H1 (cell line): ENCODE data around the gene YPEL2. TPM values are rescaled to one million over a fixed set of nuclear protein-coding genes. Genes with fewer than 3 reads are reported as not detected.

Source experiments
- CTCF ChIA-PET: fragments of 300-600 bp; sonication (Branson Sonifier 250); formaldehyde crosslinking; loops from one replicate; lab custom pipeline; 2021; ENCODE audit not compliant: partially characterized antibody; lab: Charles Lee
- POLR2A ChIA-PET: fragments of 300-600 bp; sonication (Branson Sonifier 250); formaldehyde crosslinking; loops from one replicate; lab custom pipeline; 2021; ENCODE audit warnings: inconsistent platforms; ENCODE audit not compliant: partially characterized antibody; lab: Charles Lee
- DNase-seq, 2 experiments: peaks; one replicate each; pipeline versions ENCODE4 v3.0.0 to v3.0.0-alpha.2; 2010 to 2022; ENCODE audit warnings: low spot score in 2 of 2, low read depth in 1 of 2, mixed read lengths in 1 of 2
- FAIRE-seq: peaks from 2 replicates; lab custom pipeline; 2011; peaks lifted over from hg19 to GRCh38; lab: Jason Lieb, UNC
- H2AFZ ChIP-seq: 2 replicates; pipeline ENCODE4 v1.8.1; 2012; ENCODE audit warnings: low read length, inconsistent platforms
- H2AK5ac ChIP-seq: 2 replicates; pipeline ENCODE4 v1.6.1; 2013; ENCODE audit warnings: low read depth, low read length
- H2BK120ac ChIP-seq: replicated peaks from 2 replicates; pipeline ENCODE3; 2013; ENCODE audit warnings: low read depth, low read length, inconsistent platforms
- H2BK12ac ChIP-seq: 2 replicates; pipeline ENCODE4 v1.6.1; 2013; ENCODE audit warnings: low read depth, low read length
- H2BK15ac ChIP-seq: 2 replicates; pipeline ENCODE4 v1.6.1; 2013; ENCODE audit warnings: low read length
- H2BK20ac ChIP-seq: 2 replicates; pipeline ENCODE4 v1.6.1; 2013; ENCODE audit warnings: low read length
- H2BK5ac ChIP-seq: 2 replicates; pipeline ENCODE4 v1.6.1; 2013; ENCODE audit warnings: low read depth, low read length
- H3K14ac ChIP-seq: 2 replicates; pipeline ENCODE4 v1.6.1; 2013; ENCODE audit warnings: inconsistent platforms; ENCODE audit not compliant: insufficient read length
- H3K18ac ChIP-seq: 2 replicates; pipeline ENCODE4 v1.6.1; 2013; ENCODE audit warnings: low read length; ENCODE audit errors: extremely low read depth
- H3K23ac ChIP-seq: 2 replicates; pipeline ENCODE4 v1.6.1; 2013; ENCODE audit warnings: inconsistent platforms; ENCODE audit not compliant: insufficient read length
- H3K23me2 ChIP-seq: 2 replicates; pipeline ENCODE4 v1.6.1; 2013; ENCODE audit warnings: low read depth, low read length
- H3K27ac ChIP-seq: 2 replicates; pipeline ENCODE4 v1.6.1; 2011; ENCODE audit warnings: low read depth, low read length, inconsistent platforms
- H3K27me3 ChIP-seq, 4 experiments: replicated peaks in 1 of 4; 1 replicate in 1 of 4; 2 replicates in 3 of 4; pipeline versions ENCODE4 v1.6.1 to v1.8.1; 2011 to 2013; ENCODE audit warnings: low read length in 3 of 4, mild to moderate bottlenecking in 3 of 4, inconsistent platforms in 2 of 4, mixed read lengths in 2 of 4, moderate library complexity in 1 of 4; ENCODE audit not compliant: control insufficient read depth in 3 of 4, insufficient read depth in 3 of 4; ENCODE audit errors: extremely low read depth in 1 of 4
- H3K36me3 ChIP-seq, 4 experiments: 2 replicates each; pipeline versions ENCODE4 v1.6.1 to v1.8.1; 2011 to 2013; ENCODE audit warnings: mild to moderate bottlenecking in 4 of 4, low read length in 3 of 4, moderate library complexity in 2 of 4, control low read depth in 1 of 4, inconsistent platforms in 1 of 4; ENCODE audit not compliant: insufficient read depth in 4 of 4, control insufficient read depth in 2 of 4
- H3K4ac ChIP-seq: replicated peaks from 2 replicates; pipeline ENCODE3; 2013; ENCODE audit warnings: low read length, low read depth, mixed read lengths, inconsistent platforms; ENCODE audit not compliant: insufficient read length
- H3K4me1 ChIP-seq, 4 experiments: replicated peaks in 1 of 4; 1 replicate in 1 of 4; 2 replicates in 3 of 4; pipeline versions ENCODE4 v1.6.1 to v1.8.1; 2011 to 2013; ENCODE audit warnings: low read length in 3 of 4, inconsistent platforms in 2 of 4, mixed read lengths in 1 of 4; ENCODE audit not compliant: insufficient read depth in 4 of 4, control insufficient read depth in 3 of 4
- H3K4me2 ChIP-seq, 2 experiments: 2 replicates each; pipeline versions ENCODE4 v1.6.1 to v1.8.1; 2011 to 2013; ENCODE audit warnings: low read depth in 2 of 2, low read length in 2 of 2, control low read depth in 1 of 2, inconsistent platforms in 1 of 2, mild to moderate bottlenecking in 1 of 2; ENCODE audit not compliant: insufficient read depth in 1 of 2
- H3K4me3 ChIP-seq, 4 experiments: fragments of 200-600, 300-600 bp in 1 of 4; sonication (generic), shearing (Covaris generic), sonication (Bioruptor Twin) in 1 of 4; 2 replicates each; pipeline versions ENCODE4 v1.5.1 to v1.8.1; 2011 to 2016; ENCODE audit warnings: low read length in 4 of 4, low read depth in 3 of 4, control low read depth in 2 of 4, inconsistent platforms in 2 of 4, mild to moderate bottlenecking in 2 of 4, mixed read lengths in 1 of 4, moderate library complexity in 1 of 4; ENCODE audit not compliant: insufficient read depth in 2 of 4; ENCODE audit errors: extremely low read depth in 1 of 4
- H3K56ac ChIP-seq: replicated peaks from 2 replicates; pipeline ENCODE3; 2013; ENCODE audit warnings: low read depth, mild to moderate bottlenecking, mixed read lengths, low read length, inconsistent platforms; ENCODE audit not compliant: insufficient read length
- H3K79me1 ChIP-seq: 2 replicates; pipeline ENCODE4 v1.6.1; 2013; ENCODE audit warnings: low read depth, low read length, control low read depth
- H3K79me2 ChIP-seq, 2 experiments: 2 replicates each; pipeline versions ENCODE4 v1.6.1 to v1.8.1; 2012 to 2013; ENCODE audit warnings: low read length in 2 of 2, mild to moderate bottlenecking in 2 of 2, inconsistent platforms in 1 of 2; ENCODE audit not compliant: insufficient read depth in 2 of 2, control insufficient read depth in 1 of 2
- H3K9ac ChIP-seq, 4 experiments: replicated peaks in 1 of 4; 1 replicate in 1 of 4; 2 replicates in 3 of 4; pipeline versions ENCODE4 v1.6.1 to v1.8.1; 2011 to 2013; ENCODE audit warnings: low read depth in 3 of 4, low read length in 3 of 4, control low read depth in 2 of 4, mild to moderate bottlenecking in 2 of 4, moderate library complexity in 2 of 4, inconsistent platforms in 1 of 4; ENCODE audit errors: extremely low read depth in 1 of 4
- H3K9me3 ChIP-seq, 2 experiments: 2 replicates each; pipeline versions ENCODE4 v1.6.1 to v1.8.1; 2012 to 2013; ENCODE audit warnings: mild to moderate bottlenecking in 2 of 2, moderate library complexity in 2 of 2, control low read depth in 1 of 2, inconsistent platforms in 1 of 2, low read depth in 1 of 2, low read length in 1 of 2, mixed read lengths in 1 of 2; ENCODE audit not compliant: insufficient read depth in 2 of 2
- H4K20me1 ChIP-seq, 2 experiments: replicated peaks in 1 of 2; 2 replicates each; pipeline versions ENCODE3 to v1.8.1; 2011 to 2013; ENCODE audit warnings: inconsistent platforms in 2 of 2, low read length in 2 of 2, mild to moderate bottlenecking in 1 of 2; ENCODE audit not compliant: insufficient read depth in 2 of 2, control insufficient read depth in 1 of 2
- H4K5ac ChIP-seq: 2 replicates; pipeline ENCODE4 v1.6.1; 2013; ENCODE audit warnings: low read length, low read depth, mixed read lengths, inconsistent platforms; ENCODE audit not compliant: insufficient read length
- H4K8ac ChIP-seq: 2 replicates; pipeline ENCODE4 v1.8.0; 2013; ENCODE audit warnings: mild to moderate bottlenecking, moderate library complexity, low read length, inconsistent platforms; ENCODE audit not compliant: insufficient read depth; ENCODE audit errors: extremely low read depth
- H4K91ac ChIP-seq: replicated peaks from 2 replicates; pipeline ENCODE3; 2013; ENCODE audit warnings: low read length, mixed read lengths, inconsistent platforms; ENCODE audit not compliant: insufficient read length
- BACH1 ChIP-seq: IDR thresholded peaks from 2 replicates; pipeline ENCODE4 v1.6.1; 2012; ENCODE audit warnings: low read length, improper control_type of control experiment
- CTBP2 ChIP-seq: IDR thresholded peaks from 2 replicates; pipeline ENCODE4 v1.7.0; 2011; ENCODE audit warnings: borderline replicate concordance, mild to moderate bottlenecking, moderate library complexity, mixed read lengths, low read length; ENCODE audit not compliant: insufficient read depth, insufficient read length
- E2F6 ChIP-seq: IDR thresholded peaks from 2 replicates; pipeline ENCODE4 v1.6.1; 2012; ENCODE audit warnings: inconsistent platforms
- EP300 ChIP-seq, 2 experiments: IDR thresholded peaks; 1 replicate in 1 of 2; 2 replicates in 1 of 2; pipeline ENCODE4 v1.6.1; 2011 to 2012; ENCODE audit warnings: low read depth in 2 of 2, low read length in 2 of 2, mild to moderate bottlenecking in 2 of 2, borderline replicate concordance in 1 of 2, inconsistent platforms in 1 of 2, moderate library complexity in 1 of 2
- HDAC6 ChIP-seq: IDR thresholded peaks from one replicate; pipeline ENCODE4 v1.7.1; 2012; ENCODE audit warnings: low read depth, mild to moderate bottlenecking, inconsistent platforms, low read length, moderate library complexity
- MAFK ChIP-seq: IDR thresholded peaks from 2 replicates; pipeline ENCODE4 v1.6.1; 2012; ENCODE audit warnings: low read depth, mild to moderate bottlenecking, improper control_type of control experiment, low read length
- SAP30 ChIP-seq: fragments of 300-600 bp; sonication (generic); IDR thresholded peaks from 2 replicates; pipeline ENCODE4 v1.7.1; 2012; ENCODE audit warnings: low read length, moderate library complexity, mild to moderate bottlenecking, inconsistent platforms; ENCODE audit not compliant: insufficient read depth, insufficient replicate concordance
- TAF1 ChIP-seq: IDR thresholded peaks from 2 replicates; pipeline ENCODE4 v1.6.1; 2011; ENCODE audit warnings: mild to moderate bottlenecking, low read depth, low read length
- WGBS, 2 experiments: shearing (Covaris generic) in 1 of 2; methylation state at CpG; one replicate each; pipeline versions ENCODE4 v1.1.6 to v1.1.7; 2013 to 2015; ENCODE audit warnings: low lambda C conversion rate in 2 of 2, mixed read lengths in 2 of 2, inconsistent platforms in 1 of 2, low coverage in 1 of 2, missing lambda C conversion rate in 1 of 2; ENCODE audit not compliant: insufficient replicate concordance in 2 of 2, insufficient coverage in 1 of 2, insufficient read length in 1 of 2; ENCODE audit errors: extremely low coverage in 1 of 2, missing lambda C conversion rate in 1 of 2; 5-methylcytosine and 5-hydroxymethylcytosine counted together
- polyA plus RNA-seq, 7 experiments: library from polyadenylated mRNA; depleted of rRNA in 3 of 7; stranded (reverse) in 5 of 7; unstranded in 2 of 7; fragments of >200 nt in 5 of 7; fragments of 200-250 nt in 2 of 7; gene quantifications; 1 replicate in 5 of 7; 2 replicates in 1 of 7; 4 replicates in 1 of 7; pipeline versions ENCODE4 v1.2.1 to v1.2.3, GENCODE V29; 2011 to 2013; ENCODE audit warnings: missing spikeins in 2 of 7, mixed read lengths in 2 of 7
- total RNA-seq: library from RNA; stranded (reverse); fragmentation: NEBNext Ultra II Directional; extraction: Animal tissue kit (Norgen Biotek cat#: 25700); gene quantifications from 2 replicates; pipeline ENCODE4 v1.2.1, GENCODE V29; 2021

Gene YPEL2
- total and polyA plus RNA-seq, 2 of the 8 experiments (the other 6 are each of a cell fraction or from before 2014, with no cell fraction given) = 1.6 to 3.5 TPM

DNA sequence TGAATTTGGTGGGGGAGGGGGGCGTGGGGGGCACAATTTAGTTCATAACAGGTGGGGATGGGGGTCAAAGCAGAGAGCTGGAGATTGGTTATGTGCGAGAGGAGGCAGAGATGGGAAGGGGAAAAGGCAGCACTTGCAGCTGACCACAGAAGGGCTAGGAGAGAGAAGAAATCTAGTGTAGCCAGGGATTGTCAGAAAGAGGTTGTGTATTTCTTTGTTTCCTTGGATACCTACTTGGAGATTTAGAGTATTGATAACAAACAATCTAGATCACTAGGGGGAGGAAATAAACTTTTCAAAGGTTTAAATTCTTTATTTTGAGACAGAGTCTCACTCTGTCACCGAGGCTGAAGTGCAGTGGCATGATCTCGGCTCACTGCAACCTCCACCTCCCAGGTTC lies 47.1 kb upstream of the YPEL2 start:
- Histone ChIP-seq H4K8ac (no peak overlapping the region), H3K27me3 (no peaks in the 10 kb centered on the region), H2BK5ac (no peak overlapping the region), H4K20me1 (no peaks in the 10 kb centered on the region), H3K18ac (no peak overlapping the region), H3K23me2 (no peaks in the 10 kb centered on the region), H3K56ac (no peak overlapping the region), H2BK120ac (no peak overlapping the region), H3K79me2 (no peaks in the 10 kb centered on the region), H3K4me1 (no peaks in the 10 kb centered on the region), H3K27ac (no peak overlapping the region), H4K91ac (no peak overlapping the region), H3K14ac (no peak overlapping the region), H3K36me3 (no peaks in the 10 kb centered on the region), H3K23ac (no peak overlapping the region), H4K5ac (no peak overlapping the region), H2BK15ac (no peak overlapping the region), H3K9me3 (no peaks in the 10 kb centered on the region; a peak in 1 of 4 replicates), H2AFZ (no peak overlapping the region), H2BK12ac (no peak overlapping the region), H3K4me3 (no peak overlapping the region), H2BK20ac (no peak overlapping the region), H3K79me1 (no peaks in the 10 kb centered on the region), H2AK5ac (no peak overlapping the region), H3K4ac (no peak overlapping the region), H3K9ac (no peak overlapping the region), H3K4me2 (no peak overlapping the region)
- CTCF ChIA-PET = no interaction called here
- TF ChIP-seq TAF1 = no peak
- TF ChIP-seq SAP30 = no peak
- TF ChIP-seq CTBP2 = no peak
- TF ChIP-seq HDAC6 = no peak
- no peak for TF ChIP-seq E2F6
- TF ChIP-seq BACH1 = no peak
- no peak for TF ChIP-seq EP300 (IDR thresholded peaks at IDR 0.05; ENCODE audit: borderline replicate concordance in 1 of 2, low read depth in 2 of 2, low read length in 2 of 2)
- TF ChIP-seq MAFK = no peak
- WGBS, 2 experiments = 89% methylated on average over 3 of the region's 4 CpGs; no CpG with 5 or more reads in 1 of the 2 experiments
- DNase-seq (no peak), FAIRE-seq (no peak)
- POLR2A ChIA-PET = no interaction called here
